ENCODE results near the gene FBXL7. TPM values are rescaled to one million over a fixed set of nuclear protein-coding genes. Genes with fewer than 3 reads are reported as not detected.

FBXL7 gene
- total RNA-seq, 2 experiments from 2014 or later: not detected

DNA sequence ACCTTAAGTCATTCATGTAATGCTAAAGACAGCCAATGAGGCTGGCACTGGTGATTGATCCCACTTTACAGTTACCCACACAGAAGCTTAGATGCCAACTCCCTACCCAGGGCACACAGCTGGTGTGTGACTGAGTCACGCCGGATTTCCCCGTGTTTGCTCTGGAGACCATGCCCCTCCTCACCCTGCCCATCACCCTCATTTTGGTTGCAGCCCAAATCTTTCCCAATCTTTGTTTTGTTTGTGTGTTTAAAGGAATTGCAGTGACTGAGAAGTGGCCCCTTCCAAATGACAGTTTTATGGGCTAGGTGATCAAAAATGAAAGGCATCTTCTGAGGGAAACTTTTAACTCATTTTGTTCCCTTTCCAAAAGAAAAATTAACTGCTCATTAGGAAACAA is 10.9 kb downstream of the FBXL7 start:
- TF ChIP-seq, protein P1, sequence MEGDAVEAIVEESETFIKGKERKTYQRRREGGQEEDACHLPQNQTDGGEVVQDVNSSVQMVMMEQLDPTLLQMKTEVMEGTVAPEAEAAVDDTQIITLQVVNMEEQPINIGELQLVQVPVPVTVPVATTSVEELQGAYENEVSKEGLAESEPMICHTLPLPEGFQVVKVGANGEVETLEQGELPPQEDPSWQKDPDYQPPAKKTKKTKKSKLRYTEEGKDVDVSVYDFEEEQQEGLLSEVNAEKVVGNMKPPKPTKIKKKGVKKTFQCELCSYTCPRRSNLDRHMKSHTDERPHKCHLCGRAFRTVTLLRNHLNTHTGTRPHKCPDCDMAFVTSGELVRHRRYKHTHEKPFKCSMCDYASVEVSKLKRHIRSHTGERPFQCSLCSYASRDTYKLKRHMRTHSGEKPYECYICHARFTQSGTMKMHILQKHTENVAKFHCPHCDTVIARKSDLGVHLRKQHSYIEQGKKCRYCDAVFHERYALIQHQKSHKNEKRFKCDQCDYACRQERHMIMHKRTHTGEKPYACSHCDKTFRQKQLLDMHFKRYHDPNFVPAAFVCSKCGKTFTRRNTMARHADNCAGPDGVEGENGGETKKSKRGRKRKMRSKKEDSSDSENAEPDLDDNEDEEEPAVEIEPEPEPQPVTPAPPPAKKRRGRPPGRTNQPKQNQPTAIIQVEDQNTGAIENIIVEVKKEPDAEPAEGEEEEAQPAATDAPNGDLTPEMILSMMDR (IDR thresholded peaks at IDR 0.05): no peak
- H3K27me3 Mint-ChIP-seq: no peaks in the 10 kb centered on the region
- no peak overlapping the region for H3K27ac Mint-ChIP-seq
- ChIA-PET CTCF (no interaction called here), POLR2A (no interaction called here)
- no peak overlapping the region for H3K4me3 Mint-ChIP-seq
- H3K36me3 Mint-ChIP-seq (ENCODE audit: low read depth): no peaks in the 10 kb centered on the region
- H3K4me1 Mint-ChIP-seq (ENCODE audit: low read depth): no peaks in the 10 kb centered on the region
- intact Hi-C loops (cut with micrococcal nuclease): no loop called here
- H3K9me3 Mint-ChIP-seq: no peaks in the 10 kb centered on the region
- no peak for DNase-seq
- no peak for ATAC-seq

DNA sequence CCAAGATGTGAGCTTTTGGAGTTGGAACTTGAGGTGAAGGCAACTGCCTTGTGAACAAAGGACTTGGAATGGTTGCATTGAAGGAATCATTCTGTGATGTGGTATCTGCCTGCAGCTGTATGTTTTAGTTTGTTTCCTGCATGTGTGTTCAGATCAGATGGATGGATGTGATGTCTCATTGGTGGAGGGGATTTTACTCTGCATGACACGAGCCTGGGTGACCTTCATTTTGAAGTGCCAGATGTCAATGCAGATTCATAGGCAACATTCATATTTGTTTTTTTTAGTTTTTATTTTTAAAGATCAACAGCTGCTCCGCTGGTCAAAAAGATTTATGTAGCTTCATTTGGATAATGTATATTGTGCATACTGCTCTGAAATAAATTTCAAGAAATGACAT is 13.5 kb downstream of the FBXL7 start:
- no peak for ATAC-seq
- Mint-ChIP-seq H3K36me3 (ENCODE audit: low read depth) (no peaks in the 10 kb centered on the region), H3K4me1 (ENCODE audit: low read depth) (no peaks in the 10 kb centered on the region), H3K9me3 (no peaks in the 10 kb centered on the region), H3K4me3 (no peak overlapping the region), H3K27me3 (no peaks in the 10 kb centered on the region), H3K27ac (no peak overlapping the region)
- no peak for DNase-seq
- intact Hi-C loops (cut with micrococcal nuclease): no loop called here
- ChIA-PET POLR2A (no interaction called here), CTCF (no interaction called here)
- TF ChIP-seq, protein P1 (IDR thresholded peaks at IDR 0.05): no peak

DNA sequence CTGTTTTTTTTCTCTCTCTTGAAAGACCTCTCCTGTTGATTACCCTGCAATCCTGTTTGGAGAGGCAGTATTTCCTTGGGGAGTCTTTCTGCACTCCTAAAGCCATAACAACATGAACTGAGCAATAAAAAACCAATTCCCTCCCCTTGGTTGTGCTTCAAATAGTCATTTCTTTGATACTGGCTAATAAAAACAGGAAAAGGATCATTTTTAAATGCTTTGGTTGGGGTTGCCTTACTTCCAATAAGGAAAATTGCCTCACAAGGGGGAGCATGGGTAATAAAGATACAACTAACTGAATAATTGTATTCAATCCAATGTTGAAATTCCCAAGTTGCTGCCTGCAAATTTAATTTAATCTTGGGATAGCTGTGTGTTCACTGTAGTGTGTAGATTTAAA is 13.9 kb downstream of the FBXL7 start:
- Mint-ChIP-seq H3K27me3 (no peaks in the 10 kb centered on the region), H3K27ac (no peak overlapping the region), H3K9me3 (no peaks in the 10 kb centered on the region), H3K4me1 (ENCODE audit: low read depth) (no peaks in the 10 kb centered on the region), H3K36me3 (ENCODE audit: low read depth) (no peaks in the 10 kb centered on the region), H3K4me3 (no peak overlapping the region)
- intact Hi-C loops (cut with micrococcal nuclease): no loop called here
- CTCF ChIA-PET: no interaction called here
- DNase-seq (no peak), ATAC-seq (no peak)
- POLR2A ChIA-PET: no interaction called here
- TF ChIP-seq, protein P1 (IDR thresholded peaks at IDR 0.05): no peak

DNA sequence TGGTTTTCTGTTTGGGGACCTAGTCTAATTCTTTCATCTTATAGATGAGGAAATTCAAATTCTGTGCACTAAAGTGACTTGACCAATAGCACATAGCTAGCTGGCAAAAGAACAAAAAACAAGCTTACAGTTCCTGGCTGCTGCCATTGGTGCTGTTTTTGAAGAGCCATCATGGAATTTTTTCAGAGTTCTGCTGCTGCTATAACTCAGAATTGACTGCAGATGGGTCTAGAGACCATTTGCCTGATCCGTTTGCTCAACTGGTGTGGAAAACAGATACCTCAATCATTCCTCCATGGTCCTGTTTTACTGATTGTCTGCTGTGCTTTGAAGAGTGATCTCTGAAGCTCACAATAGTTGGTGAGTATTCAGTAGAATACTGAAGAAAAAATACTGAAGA is 15.2 kb downstream of the FBXL7 start:
- no peak for DNase-seq
- Mint-ChIP-seq H3K27ac (no peak overlapping the region), H3K36me3 (ENCODE audit: low read depth) (no peaks in the 10 kb centered on the region), H3K4me1 (ENCODE audit: low read depth) (no peaks in the 10 kb centered on the region), H3K9me3 (no peaks in the 10 kb centered on the region), H3K27me3 (no peaks in the 10 kb centered on the region), H3K4me3 (no peak overlapping the region)
- intact Hi-C loops (cut with micrococcal nuclease): no loop called here
- ATAC-seq: no peak
- TF ChIP-seq, protein P1 (IDR thresholded peaks at IDR 0.05): no peak
- POLR2A ChIA-PET: no interaction called here
- CTCF ChIA-PET: no interaction called here

DNA sequence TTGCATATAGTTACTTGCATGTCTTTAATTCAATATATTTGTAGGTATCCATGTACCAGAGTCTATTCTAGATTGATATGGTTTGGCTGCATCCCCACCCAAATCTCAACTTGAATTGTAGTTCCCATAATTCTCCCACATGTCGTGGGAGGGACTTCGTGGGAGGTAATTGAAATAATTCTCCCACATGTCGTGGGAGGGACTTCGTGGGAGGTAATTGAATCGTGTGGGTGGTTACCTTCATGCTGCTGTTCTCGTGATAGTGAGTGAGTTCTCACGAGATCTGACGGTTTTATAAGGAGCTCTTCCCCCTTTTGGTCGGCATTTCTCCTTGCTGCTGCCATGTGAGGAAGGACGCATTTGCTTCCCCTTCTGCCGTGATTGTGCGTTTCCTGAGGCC is 16.5 kb downstream of the FBXL7 start:
- intact Hi-C loops (cut with micrococcal nuclease): no loop called here
- no peak overlapping the region for H3K27ac Mint-ChIP-seq

More for the DNA sequence above, 16.5 kb downstream of the FBXL7 start:
- Mint-ChIP-seq H3K27me3 (no peaks in the 10 kb centered on the region), H3K9me3 (no peaks in the 10 kb centered on the region), H3K4me3 (no peak overlapping the region), H3K36me3 (ENCODE audit: low read depth) (no peaks in the 10 kb centered on the region), H3K4me1 (ENCODE audit: low read depth) (no peaks in the 10 kb centered on the region)
- ChIA-PET POLR2A (no interaction called here), CTCF (no interaction called here)
- DNase-seq (no peak), ATAC-seq (no peak)
- TF ChIP-seq, protein P1 (IDR thresholded peaks at IDR 0.05): no peak
